KOPT-K1 (cell line): Measurements from ENCODE around the gene CYP4F3.
"Not testable (repeated sequence)": the region's sequence is repeated elsewhere in the genome, so short reads cannot be mapped to it uniquely, and the experiment has no call there.

Experiments
- H3K27ac ChIP-seq: fragments of 200-600 bp; sonication (generic); 2 replicates; pipeline ENCODE4 v1.5.1; 2016; ENCODE audit warnings: antibody characterized with exemption, mild to moderate bottlenecking, low read depth, low read length; ENCODE audit not compliant: poor library complexity, severe bottlenecking
- H3K36me3 ChIP-seq: fragments of 200-600 bp; sonication (generic); 2 replicates; pipeline ENCODE4 v1.5.1; 2017; ENCODE audit warnings: antibody characterized with exemption, mild to moderate bottlenecking, low read length, moderate library complexity; ENCODE audit not compliant: insufficient read depth
- H3K9me3 ChIP-seq: fragments of 200-600 bp; sonication (generic); 2 replicates; pipeline ENCODE4 v1.5.1; 2017; ENCODE audit warnings: antibody characterized with exemption, low read length, mild to moderate bottlenecking; ENCODE audit not compliant: insufficient read depth, poor library complexity, severe bottlenecking

The CYP4F3 gene, protein sequence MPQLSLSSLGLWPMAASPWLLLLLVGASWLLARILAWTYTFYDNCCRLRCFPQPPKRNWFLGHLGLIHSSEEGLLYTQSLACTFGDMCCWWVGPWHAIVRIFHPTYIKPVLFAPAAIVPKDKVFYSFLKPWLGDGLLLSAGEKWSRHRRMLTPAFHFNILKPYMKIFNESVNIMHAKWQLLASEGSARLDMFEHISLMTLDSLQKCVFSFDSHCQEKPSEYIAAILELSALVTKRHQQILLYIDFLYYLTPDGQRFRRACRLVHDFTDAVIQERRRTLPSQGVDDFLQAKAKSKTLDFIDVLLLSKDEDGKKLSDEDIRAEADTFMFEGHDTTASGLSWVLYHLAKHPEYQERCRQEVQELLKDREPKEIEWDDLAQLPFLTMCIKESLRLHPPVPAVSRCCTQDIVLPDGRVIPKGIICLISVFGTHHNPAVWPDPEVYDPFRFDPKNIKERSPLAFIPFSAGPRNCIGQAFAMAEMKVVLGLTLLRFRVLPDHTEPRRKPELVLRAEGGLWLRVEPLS

DNA sequence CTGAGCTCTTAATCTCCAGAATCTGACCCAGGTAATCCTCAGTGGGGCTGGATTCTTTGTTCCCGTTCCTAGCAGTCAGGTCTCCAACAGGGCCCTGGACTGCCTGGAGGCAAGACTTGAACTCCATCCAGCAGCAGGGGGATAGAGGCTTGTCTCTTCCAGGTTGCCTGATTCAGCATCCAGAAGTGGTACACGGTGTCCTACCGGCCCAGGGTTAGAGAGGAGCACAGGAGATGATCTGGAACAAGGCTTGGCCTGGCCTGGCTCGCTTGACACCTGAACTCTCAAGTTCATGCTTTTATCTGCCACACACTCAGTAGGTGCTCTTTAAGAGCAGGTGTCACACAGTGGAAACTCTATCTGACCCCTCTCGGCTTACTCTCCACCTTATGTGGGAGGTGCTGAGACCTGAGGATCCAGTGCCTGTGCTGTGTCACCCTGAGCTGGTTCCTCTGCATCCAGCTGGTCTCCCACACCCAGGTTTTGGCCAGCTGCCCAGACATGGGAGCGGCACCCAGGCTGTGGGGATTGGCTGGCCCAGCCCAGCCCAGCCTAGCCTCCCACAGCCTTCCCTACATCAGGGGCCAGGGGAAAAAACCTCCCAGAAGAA is at the start of gene CYP4F3:
Gene CYP4F3, plus strand, starts transcription at position 604 of the 610 bp plus-strand sequence. CDS start 519 bp downstream, outside the sequence.
- no peaks in the 10 kb centered on the region for H3K9me3 ChIP-seq
- H3K36me3 ChIP-seq, result no peaks in the 10 kb centered on the region
- no peak within 1 kb of the TSS for H3K27ac ChIP-seq

DNA sequence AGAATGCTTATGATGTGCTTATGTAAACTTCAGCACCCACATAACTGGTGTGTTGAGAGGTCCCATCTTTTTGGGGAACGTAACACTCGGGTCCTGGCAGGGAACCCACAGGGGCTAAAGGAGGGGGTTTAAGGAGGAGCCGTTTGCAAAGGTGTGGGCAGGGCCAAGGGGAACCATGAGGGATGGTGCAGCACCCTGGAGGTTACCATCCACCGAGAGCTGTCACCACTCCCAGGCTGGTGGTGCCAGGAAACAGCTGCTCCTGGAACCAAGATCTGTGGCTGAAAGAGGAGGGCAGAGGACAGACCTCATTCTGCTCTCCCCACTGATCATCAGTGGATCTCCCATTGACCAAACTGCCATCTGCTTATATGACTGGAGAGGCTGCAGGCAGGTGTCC is 48.9 kb upstream of the CYP4F3 start:
- Histone ChIP-seq H3K36me3 (no peaks in the 10 kb centered on the region), H3K27ac (no peak overlapping the region), H3K9me3 (peaks cover 12% of the 10 kb centered on the region)

DNA sequence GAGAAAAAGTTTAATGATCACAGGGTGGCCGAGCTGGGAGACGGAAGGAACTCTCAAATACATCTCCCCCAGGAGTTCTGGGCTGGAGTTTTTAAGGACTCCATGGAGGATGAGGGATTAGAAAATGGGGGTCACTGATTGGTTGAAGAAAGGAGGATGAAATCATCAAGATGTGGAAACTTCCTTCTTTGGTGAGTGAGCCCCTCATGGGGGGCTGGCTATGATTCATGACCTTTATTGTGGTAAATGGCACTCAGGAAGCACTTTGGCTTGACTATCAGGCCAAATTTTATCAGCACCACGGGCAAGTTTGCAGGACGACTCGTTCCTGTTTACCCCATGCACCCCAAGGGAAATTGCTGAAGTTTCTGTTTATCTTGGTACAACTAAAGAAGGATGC is 48.2 kb upstream of the CYP4F3 start:
- H3K9me3 ChIP-seq, result peaks cover 12% of the 10 kb centered on the region
- H3K27ac ChIP-seq, H3K36me3 ChIP-seq: not testable (repeated sequence)

DNA sequence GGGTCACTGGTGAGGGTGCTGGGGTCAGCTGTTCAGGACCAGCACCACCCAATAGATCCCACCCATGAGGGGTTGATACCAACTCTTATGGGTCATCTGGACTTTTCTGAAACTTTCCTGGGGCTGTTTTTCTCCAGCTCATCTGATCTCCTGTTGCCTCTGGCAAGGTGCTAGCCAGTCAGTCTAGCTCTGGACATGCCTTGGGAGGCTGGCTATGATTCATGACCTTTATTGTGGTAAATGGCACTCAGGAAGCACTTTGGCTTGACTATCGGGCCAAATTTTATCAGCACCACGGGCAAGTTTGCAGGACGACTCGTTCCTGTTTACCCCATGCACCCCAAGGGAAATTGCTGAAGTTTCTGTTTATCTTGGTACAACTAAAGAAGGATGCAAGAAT is 46.9 kb upstream of the CYP4F3 start:
- H3K9me3 ChIP-seq, result peaks cover 12% of the 10 kb centered on the region
- not testable (repeated sequence) for H3K36me3 ChIP-seq, H3K27ac ChIP-seq

DNA sequence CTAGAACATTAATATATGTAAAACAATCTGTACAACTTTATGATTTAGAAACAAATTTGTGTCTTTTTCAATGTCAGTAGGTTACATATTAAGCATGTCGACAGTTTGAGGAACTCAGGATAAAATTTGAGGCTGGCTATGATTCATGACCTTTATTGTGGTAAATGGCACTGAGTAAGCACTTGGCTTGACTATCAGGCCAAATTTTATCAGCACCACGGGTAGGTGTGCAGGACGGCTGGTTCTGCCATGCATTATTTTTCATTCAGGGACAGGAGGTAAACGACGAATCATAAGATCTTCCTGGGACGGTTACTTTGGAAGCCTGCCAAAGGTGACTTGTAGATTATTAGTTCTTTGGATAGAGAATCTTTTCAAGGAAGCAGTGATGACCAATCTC is 45.6 kb upstream of the CYP4F3 start:
- no peaks in the 10 kb centered on the region for H3K36me3 ChIP-seq
- peaks cover 12% of the 10 kb centered on the region for H3K9me3 ChIP-seq
- H3K27ac ChIP-seq, result no peak overlapping the region

DNA sequence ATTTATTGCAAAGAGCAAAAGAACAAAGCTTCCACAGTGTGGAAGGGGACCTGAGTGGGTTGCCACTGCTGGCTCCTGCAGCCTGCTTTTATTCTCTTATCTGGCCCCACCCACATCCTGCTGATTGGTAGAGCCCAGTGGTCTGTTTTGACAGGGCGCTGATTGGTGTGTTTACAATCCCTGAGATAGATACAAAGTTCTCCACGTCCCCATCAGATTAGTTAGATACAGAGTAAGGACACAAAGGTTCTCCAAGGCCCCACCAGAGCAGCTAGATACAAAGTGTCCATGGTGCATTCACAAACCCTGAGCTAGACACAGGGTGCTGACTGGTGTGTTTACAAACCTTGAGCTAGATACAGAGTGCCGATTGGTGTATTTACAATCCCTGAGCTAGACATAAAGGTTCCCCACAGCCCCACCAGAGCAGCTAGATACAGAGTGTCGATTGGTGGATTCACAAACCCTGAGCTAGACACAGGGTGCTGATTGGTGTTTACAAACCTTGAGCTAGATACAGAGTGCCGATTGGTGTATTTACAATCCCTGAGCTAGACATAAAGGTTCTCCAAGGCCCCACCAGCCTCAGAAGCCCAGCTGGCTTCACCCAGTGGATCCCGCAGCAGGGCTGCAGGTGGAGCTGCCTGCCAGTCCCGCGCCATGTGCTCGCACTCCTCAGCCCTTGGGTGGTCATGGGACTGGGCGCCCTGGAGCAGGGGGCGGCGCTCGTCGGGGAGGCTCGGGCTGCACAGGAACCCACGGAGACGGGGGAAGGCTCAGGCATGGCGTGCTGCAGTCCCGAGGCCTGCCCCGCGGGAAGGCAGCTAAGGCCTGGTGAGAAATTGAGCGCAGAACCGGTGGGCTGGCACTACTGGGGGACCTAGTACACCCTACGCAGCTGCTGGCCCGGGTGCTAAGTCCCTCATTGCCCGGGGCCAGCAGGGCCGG is 32.4 kb upstream of the CYP4F3 start:
- not testable (repeated sequence) for H3K9me3 ChIP-seq, H3K27ac ChIP-seq, H3K36me3 ChIP-seq

DNA sequence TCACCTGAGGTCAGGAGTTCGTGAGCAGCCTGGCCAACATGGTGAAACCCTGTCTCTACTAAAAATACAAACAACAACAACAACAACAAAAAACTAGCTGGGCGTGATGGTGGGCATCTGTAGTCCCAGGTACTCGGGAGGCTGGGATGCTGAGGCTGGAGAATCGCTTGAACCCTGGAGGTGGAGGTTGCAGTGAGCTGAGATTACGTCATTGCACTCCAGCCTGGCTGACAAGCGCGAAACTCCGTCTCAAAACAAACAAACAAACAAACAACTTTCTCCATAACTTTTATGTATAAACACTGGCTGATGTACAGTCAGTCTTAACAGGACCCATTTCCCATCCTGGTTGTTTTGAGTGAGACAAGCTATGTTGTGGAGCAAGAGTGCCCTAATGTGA is 31.4 kb upstream of the CYP4F3 start:
- no peaks in the 10 kb centered on the region for H3K9me3 ChIP-seq
- H3K36me3 ChIP-seq, result no peaks in the 10 kb centered on the region
- H3K27ac ChIP-seq, result no peak overlapping the region

DNA sequence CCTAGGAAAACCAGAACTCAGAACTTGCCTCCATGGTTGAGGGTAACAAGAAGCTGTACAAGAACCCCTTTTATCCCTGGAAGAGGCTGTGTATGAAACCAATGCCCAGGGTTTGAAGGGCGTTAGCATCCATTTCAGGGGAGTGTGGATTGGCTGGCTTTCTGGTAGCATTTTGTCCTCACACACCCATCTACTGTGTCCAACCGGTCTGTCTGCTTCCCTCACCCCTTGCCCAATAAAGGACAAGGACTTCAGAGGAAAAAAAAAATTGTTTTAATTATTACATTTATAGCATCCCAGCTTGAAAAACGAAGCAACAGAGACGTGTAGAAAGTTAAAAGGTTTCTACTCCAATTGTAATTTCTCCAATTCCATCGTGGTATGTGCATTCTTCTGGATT is 28.4 kb upstream of the CYP4F3 start:
- Histone ChIP-seq H3K36me3 (no peaks in the 10 kb centered on the region), H3K9me3 (no peaks in the 10 kb centered on the region), H3K27ac (no peak overlapping the region)

DNA sequence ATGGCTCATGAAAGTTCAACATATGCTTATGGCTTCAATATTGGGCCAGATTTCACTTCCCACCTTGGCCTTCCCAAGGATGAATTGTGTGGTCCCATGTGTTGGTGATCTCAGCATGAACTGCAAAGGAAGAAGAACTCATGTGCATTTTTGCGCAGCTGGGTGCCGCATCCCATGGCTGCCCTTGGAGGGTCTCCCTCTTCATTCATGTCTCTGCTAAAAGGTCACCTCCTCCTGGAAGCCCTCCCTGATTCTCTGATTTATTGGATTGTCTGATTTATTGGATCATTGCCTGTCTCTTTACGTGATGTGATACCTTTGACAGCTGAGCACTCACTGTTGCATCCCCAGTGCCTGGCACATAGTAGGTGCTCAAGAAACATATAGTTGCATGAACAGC is 27.4 kb upstream of the CYP4F3 start:
- Histone ChIP-seq H3K9me3 (no peaks in the 10 kb centered on the region), H3K36me3 (no peaks in the 10 kb centered on the region), H3K27ac (no peak overlapping the region)

DNA sequence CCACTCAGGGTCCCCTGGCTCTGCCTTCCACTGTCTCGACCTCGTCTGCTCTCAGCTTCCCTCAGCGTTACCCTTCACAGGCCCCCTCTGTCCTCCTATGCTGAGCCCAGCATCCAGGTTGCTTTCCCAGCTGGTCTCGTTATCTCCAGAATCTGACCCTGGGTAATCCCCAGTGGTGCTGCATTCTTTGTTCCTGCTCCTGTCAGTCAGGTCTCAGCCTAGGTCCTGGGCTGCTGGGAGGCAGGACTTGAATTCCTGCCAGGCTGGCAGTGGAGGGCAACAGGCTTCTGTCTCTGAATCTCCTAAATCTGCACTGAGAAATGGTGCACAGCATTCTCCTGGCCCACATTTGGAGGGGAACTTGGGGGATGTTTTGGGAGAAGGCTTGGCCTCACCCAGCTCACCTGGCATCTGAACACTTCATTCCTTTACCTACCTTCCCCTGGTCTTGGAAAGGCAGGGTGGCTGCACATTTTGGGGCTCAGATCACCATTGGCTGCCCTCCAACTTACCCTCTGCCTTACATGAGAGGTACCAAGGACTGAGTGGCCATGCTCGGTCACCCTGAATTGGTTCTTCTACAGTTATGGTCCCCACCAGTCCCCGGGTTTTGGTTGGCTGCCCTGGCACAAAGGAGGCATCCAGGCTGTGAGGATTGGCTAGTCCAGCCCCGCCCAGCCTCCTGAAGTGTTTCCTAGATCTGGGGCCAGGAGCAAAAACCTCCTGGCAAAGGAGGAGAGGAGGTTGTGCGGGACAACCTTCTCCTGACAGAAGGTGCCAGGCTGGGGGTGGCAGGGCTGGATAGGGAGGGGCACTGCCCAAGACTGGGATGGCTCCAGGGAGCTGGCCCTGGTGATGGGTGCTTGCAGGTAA is 26.0 kb upstream of the CYP4F3 start, which contains the start of gene CYP4F8:
Gene CYP4F8, plus strand, starts transcription at position 712 of the 873 bp plus-strand sequence. CDS start 399 bp downstream, outside the sequence.
- no peaks in the 10 kb centered on the region for H3K36me3 ChIP-seq
- no peaks in the 10 kb centered on the region for H3K9me3 ChIP-seq
- H3K27ac ChIP-seq, result no peak within 1 kb of the TSS

DNA sequence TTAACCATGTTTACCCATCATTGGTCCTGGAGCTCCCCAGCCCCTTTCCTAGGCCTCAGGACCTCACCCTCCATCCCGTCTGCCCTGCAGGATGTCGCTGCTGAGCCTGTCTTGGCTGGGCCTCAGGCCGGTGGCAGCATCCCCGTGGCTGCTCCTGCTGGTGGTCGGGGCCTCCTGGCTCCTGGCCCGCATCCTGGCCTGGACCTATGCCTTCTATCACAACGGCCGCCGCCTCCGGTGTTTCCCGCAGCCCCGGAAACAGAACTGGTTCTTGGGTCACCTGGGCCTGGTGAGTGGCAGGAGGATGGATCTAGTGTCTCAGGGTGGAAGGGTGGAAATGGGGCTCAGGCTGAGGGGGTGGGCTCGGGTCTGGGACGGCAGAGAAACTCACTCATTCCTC is 25.2 kb upstream of the CYP4F3 start:
- Histone ChIP-seq H3K9me3 (no peaks in the 10 kb centered on the region), H3K27ac (no peak overlapping the region), H3K36me3 (no peaks in the 10 kb centered on the region)

DNA sequence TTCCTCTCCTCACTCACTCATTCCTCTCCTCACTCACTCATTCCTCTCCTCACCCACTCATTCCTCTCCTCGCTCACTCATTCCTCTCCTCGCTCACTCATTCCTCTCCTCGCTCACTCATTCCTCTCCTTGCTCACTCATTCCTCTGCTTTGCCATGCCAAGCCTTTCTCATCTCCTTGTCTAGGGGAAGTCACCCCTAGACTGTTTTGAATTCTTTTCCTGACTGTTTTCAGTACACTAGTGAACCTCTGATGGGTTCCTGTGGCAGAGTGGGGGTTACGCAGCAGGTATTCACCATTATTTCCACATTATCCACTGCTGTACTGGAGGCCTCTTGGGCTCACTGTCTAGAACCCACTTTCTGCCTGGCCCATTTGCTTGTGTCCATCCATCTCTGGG is 24.5 kb upstream of the CYP4F3 start:
- no peaks in the 10 kb centered on the region for H3K36me3 ChIP-seq
- H3K27ac ChIP-seq, result no peak overlapping the region
- no peaks in the 10 kb centered on the region for H3K9me3 ChIP-seq

DNA sequence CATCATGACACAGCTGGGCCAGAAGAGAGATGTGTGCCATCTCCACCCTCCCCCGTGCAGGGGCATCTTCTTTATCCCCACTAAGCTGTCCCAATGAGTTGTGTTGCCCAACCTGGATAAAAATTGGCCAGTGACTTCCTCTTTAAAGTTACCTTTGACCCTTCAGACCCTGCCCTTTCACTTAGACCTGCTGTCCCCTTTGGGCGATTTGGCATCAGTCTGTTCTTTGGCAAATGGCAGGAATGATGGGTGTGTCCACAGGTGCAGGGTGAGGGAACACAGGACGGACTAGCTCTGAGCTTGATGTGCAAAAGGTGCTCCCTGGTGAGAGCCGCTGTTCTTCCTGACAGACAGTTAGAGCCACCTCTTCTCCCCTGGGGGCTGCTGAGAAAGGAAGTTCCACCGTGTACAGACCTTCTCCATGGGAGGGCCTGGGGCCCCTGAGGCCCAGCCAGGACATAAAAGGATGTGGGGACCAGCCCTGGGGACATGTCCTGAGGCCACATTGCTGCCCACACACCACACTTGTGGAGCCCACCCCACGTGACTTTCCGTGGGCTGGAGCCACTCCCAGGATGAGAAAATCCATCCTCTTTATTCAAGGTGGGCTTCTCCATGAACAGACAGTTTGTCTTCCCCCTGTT is 23.9 kb upstream of the CYP4F3 start:
- Histone ChIP-seq H3K9me3 (no peaks in the 10 kb centered on the region), H3K36me3 (no peaks in the 10 kb centered on the region), H3K27ac (no peak overlapping the region)

DNA sequence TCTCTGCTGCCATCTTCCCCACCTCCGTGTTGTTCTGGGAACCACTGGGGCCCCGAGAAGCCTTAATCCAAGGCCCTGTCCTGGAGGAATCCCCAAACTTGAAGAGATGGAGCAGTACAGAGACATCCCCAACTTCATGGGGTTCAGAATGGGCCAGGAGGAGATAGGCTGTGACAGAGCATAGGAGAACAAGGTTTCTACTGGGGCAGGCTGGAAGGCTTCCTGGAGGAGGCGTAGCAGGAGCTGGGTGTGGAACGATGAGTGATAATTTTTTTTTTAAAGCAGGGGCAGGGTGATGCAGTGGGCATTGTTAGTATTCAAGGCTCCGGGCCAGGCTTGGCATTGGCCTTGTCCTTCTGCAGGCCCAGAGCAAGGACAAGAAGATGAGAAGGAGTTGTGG is 22.4 kb upstream of the CYP4F3 start:
- no peaks in the 10 kb centered on the region for H3K36me3 ChIP-seq
- no peaks in the 10 kb centered on the region for H3K9me3 ChIP-seq
- H3K27ac ChIP-seq, result no peak overlapping the region
